T follicular helper cell (primary cell): ENCODE measurements around the gene PYCR2.

Experiments
- DNase-seq: peaks from one replicate; pipeline ENCODE4 v3.0.0-alpha.2; 2020; ENCODE audit warnings: low read depth

PYCR2 gene

DNA sequence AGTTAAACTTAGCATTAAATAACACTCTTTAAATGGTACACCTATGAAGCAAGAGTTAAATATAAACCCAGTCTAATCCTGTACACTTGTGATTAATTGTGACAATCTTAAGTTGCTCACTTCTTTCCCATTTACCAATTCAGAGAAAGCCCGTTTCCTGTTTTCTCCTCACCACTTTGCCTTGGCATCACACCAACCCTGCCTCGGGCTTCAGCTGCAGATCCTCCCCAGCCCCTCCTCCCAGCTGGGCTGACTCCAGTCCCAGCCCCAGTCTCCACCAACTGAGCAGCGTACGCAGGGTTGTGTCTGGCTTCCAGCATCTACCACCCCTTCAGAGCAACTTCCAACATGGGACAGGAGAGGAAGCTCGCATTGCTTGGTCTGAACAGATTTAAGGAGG lies 4.1 kb downstream of the PYCR2 start:
- no peak for DNase-seq

GRCh38 chr1:225918280-225918679 lies 5.8 kb downstream of the PYCR2 start:
- DNase-seq = no peak

- DNase-seq = no peak
Observed at GRCh38 chr1:225917536-225917935, 6.5 kb downstream of the PYCR2 start.

GRCh38 chr1:225917101-225917500 lies 6.9 kb downstream of the PYCR2 start:
- DNase-seq = no peak

DNA sequence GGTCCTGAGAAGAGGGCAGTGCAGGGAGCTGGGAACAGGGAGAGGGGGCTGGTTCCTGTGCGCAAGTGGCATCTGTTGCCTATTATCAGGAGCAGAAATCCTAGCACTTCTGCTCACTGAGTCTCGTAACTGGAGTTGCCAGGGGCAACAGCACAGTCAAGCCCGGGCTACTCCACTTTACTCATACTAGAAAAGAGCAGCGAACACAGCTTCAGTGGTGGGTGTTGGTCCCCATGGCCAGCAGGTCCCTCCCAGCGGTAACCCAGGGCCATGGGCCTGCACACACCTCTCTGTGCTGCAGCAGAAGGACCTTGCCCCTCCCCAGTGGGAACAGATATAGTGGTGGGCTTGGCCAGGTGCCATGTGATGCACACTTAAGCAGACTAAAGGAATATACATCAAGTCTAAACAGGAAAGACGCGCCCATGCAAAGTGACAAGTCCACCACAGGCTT lies 8.5 kb downstream of the PYCR2 start:
- DNase-seq = no peak

DNA sequence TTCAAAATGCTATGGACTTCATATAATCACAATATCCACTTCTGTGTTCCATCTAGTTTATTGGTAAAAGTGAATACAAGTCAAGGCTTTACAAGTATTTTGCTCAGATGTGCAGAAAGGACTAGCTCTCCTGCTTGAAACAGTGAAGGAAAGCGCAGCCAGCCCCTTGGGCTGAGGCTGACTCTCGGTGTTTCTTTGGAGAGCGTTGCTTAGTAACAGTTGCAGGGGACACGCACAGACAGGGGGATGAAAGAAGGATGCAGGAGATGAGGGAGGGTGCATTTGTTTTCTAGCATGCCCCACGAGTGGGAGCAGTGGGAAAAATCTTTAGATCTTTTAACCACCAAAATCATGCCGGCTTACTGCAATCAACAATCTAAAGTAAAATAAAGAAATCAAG lies 9.1 kb downstream of the PYCR2 start:
- DNase-seq = no peak

- DNase-seq = no peak
Observed at GRCh38 chr1:225914391-225914790, 9.7 kb downstream of the PYCR2 start.

GRCh38 chr1:225911191-225912130 lies 12.6 kb downstream of the PYCR2 start:
- DNase-seq = peak; percentile 57

DNA sequence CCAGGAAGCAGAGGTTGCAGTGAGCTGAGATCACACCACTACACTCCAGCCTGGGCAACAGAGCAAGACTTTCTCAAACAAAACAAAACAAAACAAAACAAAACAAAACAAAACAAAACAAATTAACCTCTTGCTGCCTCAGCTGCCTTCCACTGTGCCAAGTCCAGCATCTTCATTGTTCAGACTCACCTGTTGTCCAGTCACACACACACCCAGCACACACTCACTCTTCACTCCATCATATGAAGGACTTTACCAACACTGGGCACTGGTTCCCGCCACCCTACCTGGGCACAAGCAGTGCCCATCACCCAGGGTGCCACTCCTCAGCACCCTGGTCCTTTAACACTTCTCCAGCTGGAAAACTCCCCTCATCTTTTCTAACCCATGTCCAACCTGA lies 14.6 kb downstream of the PYCR2 start:
- DNase-seq = no peak

GRCh38 chr1:225908773-225909172 lies 15.3 kb downstream of the PYCR2 start:
- DNase-seq = no peak

- DNase-seq = no peak
Observed at GRCh38 chr1:225908013-225908640, 15.9 kb downstream of the PYCR2 start.

- no peak for DNase-seq
Observed at GRCh38 chr1:225907341-225907740, 16.7 kb downstream of the PYCR2 start.

GRCh38 chr1:225906467-225906866 lies 17.6 kb downstream of the PYCR2 start:
- DNase-seq = no peak

DNA sequence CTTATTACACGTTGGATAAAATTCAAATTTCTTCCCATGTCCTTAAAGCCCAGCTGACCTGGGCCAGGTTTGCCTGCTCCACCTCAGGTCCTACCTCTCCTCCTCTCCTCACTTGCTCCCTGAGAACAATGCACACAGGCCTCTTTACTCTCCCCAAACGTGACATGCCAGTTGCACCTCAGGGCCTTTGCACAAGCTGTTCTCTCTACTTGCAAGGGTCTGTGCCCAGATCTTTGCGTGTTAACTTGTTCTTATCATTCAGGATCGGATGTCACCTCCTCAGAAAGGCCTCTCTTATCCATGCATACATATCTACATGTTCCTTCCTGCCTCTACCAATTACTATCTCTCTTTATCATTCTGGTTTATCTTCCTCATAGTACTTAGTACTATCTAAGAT lies 20.4 kb downstream of the PYCR2 start:
- DNase-seq = no peak

DNA sequence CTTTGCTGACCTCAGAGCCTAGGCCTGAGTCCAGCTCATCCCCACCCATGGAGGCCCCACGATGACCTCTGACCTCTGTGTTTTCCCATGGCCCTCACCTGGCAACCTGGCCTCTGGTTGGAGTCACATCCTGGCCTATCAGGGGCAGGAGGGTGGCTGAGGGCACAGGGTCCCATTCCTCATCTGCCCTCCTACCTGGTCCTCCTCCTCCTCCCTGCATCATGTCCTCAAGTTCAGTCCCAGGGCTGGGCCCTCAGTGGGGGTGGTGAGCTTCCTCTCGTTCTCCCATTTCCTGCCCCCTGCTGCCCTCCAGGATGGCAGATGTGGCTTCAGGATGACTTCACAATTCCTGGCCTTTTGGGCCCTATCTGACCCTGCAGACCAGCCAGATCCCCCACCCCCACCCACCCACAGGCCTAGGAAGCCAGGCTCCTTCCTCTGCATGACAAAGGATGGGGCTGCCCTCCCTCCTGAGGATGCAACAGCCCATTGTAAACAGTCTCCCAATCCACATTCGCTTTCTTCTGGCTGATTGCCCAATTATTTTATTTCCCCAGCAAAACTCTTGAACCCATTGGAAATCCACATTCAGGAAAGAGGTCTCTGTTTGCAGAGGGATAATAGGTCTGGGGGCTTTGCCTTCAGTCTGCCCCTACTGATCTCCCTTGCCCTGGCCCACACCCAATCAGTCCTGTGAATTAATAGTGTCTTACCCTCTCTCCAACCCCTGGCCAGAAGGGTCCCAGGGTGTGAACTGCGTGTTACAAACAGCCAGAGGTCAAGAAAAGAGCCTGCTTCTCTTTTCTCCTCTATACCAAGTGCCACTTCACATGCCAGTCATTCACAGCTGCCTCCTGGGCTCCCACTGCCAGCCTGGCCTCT lies 24.8 kb downstream of the PYCR2 start:
- no peak for DNase-seq

DNA sequence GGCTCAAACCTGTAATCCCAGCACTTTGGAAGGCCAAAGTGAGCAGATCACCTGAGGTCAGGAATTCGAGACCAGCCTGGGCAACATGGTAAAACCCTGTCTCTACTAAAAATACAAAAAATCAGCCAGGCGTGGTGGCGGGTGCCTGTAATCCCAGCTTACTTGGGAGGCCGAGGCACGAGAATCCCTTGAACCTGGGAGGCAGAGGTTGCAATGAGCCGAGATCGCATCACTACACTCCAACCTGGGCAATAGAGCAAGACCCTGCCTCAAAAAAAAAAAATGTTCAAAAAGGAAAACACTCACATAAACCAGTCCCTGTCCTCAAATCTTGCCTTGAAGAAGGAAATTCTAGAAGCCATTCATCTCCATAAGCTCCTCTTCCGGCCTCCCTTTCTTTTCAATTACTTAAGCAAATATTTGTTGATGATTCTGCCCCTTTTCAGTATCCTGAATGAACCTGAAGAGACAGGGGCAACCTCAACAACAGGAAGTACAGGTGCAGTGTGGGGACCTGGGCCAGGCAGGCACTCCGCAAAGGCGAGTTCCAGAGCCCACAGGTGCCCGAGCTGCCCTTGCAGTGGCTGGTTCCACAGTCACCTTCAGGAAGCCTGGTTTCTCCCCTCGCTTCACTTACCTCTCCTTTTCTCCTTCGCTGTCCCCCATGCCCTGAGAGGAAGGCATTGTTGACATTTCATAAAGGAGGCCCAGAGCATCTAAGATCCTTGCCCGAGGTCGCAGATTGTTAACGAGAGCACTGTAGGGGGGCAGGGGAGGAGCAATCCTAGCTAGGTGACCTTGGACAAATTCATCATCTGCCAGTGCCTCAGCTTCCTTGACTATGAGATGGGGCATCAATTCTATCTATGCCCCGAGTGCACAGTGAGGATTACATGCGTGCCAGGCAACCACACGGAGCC lies 26.2 kb downstream of the PYCR2 start:
- no peak for DNase-seq

GRCh38 chr1:225896937-225897549 lies 27.0 kb downstream of the PYCR2 start:
- DNase-seq = peak; percentile 71

DNA sequence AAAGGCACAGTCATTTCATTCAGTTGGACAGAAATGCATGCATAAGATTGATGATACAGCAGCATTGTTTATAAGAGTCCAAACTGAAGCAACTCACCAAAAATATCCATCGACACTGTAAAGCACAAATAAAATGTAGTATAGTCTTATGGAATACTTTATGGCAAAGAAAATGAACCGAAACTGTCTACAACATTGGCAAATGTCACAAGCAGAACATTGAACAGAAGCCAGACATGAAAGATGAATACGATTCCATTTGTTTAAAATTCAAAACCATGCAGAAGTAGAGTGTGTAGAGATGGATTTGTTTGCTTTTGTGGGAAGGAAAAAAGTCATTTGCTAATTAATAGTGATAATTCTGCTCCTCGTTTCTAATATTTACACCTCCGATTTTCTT lies 27.6 kb downstream of the PYCR2 start:
- DNase-seq = no peak

DNA sequence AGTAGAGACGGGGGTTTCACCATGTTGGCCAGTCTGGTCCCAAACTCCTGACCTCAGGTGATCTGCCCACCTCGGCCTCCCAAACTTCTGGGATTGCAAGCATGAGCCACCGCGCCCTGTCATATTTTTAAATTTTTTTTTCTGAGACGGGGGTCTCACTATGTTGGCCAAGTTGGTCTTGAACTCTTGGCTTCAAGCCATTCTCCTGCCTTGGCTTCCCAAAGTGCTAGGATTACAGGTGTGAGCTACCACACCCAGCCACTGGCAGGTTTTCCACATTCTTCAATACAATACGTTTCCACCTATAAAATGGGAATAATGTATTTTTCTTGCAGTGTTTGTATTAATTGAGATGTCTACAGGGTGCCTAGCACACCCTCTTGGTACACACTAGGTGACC lies 31.7 kb downstream of the PYCR2 start:
- no peak for DNase-seq

DNA sequence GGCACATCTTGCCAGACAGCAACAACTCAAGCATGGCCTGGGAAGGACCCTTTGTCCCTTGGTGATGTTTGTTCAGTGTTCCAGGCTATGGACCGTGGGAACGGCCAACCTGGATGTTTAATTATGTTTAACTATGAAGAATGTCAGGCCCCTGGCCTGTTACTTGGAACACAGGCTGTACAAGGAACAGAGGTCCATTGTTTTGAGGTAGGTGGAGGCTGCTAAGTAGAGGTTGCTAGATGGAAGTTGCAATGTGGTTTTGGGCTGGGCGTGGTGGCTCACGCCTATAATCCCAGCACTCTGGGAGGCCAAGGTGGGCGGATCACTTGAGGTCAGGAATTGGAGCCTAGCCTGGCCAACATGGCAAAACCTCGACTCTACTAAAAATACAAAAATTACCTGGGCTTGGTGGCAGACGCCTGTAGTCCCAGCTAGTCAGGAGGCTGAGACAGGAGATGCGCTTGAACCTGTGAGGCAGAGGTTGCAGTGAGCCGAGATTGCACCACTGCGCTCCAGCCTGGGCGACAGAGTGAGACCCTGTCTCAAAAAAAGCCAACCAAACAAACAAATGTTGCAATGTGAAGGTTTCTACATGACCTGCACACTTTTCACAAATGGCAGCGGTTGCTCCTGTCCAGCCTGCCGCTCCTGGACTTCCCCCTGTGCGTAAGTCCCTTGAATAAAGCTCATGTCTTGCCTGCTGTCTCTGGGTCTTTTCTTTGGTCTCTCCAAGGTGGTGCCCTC lies 32.6 kb downstream of the PYCR2 start:
- DNase-seq = no peak
